Activated naive CD4-positive, alpha-beta T cell treated with anti-CD3 and anti-CD28 coated beads, Interleukin-2, amount 50 U/mL, for 24 hours (primary cell): ENCODE results near the gene SHROOM2.

Source experiments
- H3K27ac Mint-ChIP-seq: one replicate; pipeline ENCODE4 v1.8.0; 2021; ENCODE audit warnings: mild to moderate bottlenecking, mixed read lengths
- H3K27me3 Mint-ChIP-seq: one replicate; pipeline ENCODE4 v1.8.0; 2021; ENCODE audit warnings: mixed read lengths
- H3K36me3 Mint-ChIP-seq: one replicate; pipeline ENCODE4 v1.8.0; 2021; ENCODE audit warnings: mixed read lengths
- H3K4me1 Mint-ChIP-seq: one replicate; pipeline ENCODE4 v1.8.0; 2021; ENCODE audit warnings: mixed read lengths
- H3K4me3 Mint-ChIP-seq: one replicate; pipeline ENCODE4 v1.8.0; 2021; ENCODE audit warnings: mild to moderate bottlenecking, mixed read lengths
- H3K9me3 Mint-ChIP-seq: one replicate; pipeline ENCODE4 v1.8.0; 2021; ENCODE audit warnings: mixed read lengths

The SHROOM2 gene

DNA sequence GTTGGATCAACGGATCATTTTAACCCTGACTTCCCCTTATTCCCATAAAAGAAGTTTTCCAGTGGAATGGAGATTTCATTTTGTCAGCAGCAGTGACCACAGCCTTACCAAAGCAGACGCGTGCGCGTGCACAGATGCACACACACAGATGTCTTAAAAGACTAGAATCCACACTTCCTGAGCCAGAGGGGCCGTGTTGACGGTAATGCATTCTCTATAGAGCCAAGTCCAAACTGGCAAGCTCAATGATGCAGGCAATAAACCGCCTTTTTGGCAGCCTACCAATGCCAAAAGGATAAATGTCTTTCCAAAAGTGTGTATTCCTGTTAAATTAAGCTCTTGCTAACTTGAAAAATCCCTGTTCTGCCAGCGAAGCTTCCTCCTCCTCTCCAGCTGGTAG is 162.2 kb downstream of the SHROOM2 start:
- H3K9me3 Mint-ChIP-seq = no peaks in the 10 kb centered on the region
- H3K36me3 Mint-ChIP-seq = no peaks in the 10 kb centered on the region
- H3K27ac Mint-ChIP-seq = no peak overlapping the region
- H3K27me3 Mint-ChIP-seq = peaks cover 1% of the 10 kb centered on the region
- H3K4me1 Mint-ChIP-seq = no peaks in the 10 kb centered on the region
- no peak overlapping the region for H3K4me3 Mint-ChIP-seq

DNA sequence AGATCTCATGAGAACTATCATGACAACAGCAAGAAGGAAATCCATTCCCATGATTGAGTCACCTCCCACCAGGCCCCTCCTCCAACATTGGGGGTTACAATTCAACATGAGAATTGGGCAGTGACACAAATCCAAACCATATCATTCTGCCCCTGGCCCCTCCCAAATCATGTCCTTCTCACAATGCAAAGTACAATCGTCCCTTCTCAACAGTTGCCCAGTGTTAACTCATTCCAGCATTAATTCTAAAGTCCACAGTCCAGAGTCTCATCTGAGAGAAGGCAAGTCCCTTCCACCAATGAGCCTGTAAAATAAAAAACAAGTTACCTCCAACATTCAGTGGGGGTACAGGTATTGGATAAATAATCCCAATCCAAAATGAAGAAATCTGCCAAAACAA is 166.1 kb downstream of the SHROOM2 start:
- no peak overlapping the region for H3K4me3 Mint-ChIP-seq
- H3K36me3 Mint-ChIP-seq = no peaks in the 10 kb centered on the region
- H3K27ac Mint-ChIP-seq = no peak overlapping the region
- no peaks in the 10 kb centered on the region for H3K9me3 Mint-ChIP-seq
- peaks cover 1% of the 10 kb centered on the region for H3K27me3 Mint-ChIP-seq
- H3K4me1 Mint-ChIP-seq = no peaks in the 10 kb centered on the region

DNA sequence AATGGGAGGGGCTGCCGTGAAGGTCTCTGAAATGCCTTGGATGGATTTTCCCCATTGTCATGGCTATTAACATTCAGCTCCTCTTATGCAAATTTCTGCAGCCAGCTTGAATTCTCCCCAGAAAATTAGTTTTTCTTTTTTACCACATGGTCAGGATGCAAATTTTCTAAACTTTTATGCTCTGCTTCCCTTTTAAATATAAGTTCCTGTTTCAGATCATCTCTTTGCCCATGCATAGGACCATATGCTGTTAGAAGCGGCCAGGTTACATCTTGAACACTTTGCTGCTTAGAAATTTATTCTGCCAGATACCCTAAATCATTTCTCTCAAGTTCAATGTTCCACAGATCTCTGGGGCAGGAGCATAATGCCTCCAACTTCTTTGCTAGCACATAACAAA is 167.2 kb downstream of the SHROOM2 start:
- Mint-ChIP-seq H3K4me3 (no peak overlapping the region), H3K27me3 (peaks cover 3% of the 10 kb centered on the region), H3K36me3 (no peaks in the 10 kb centered on the region), H3K27ac (no peak overlapping the region), H3K4me1 (no peaks in the 10 kb centered on the region), H3K9me3 (no peaks in the 10 kb centered on the region)

DNA sequence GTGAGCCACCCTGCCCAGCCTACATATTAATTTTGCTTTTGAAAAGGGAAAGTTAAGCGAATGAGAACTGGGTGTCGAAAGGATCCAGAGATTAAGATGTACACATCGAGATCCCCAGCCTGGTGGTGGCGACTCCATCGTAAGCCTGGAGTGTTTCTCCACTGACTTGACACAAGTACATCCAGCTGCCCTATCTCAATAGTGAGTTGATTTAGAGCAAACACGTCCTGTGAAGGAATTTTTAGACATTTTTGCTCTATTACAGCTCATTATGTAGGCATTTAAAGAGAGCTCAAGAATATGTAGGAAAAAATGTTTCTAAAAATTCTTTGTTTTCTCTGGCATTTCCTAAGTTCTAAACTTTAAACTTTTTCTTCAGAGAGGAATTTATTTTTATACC is 169.3 kb downstream of the SHROOM2 start:
- H3K36me3 Mint-ChIP-seq = no peaks in the 10 kb centered on the region
- no peaks in the 10 kb centered on the region for H3K4me1 Mint-ChIP-seq
- H3K27ac Mint-ChIP-seq = no peak overlapping the region
- H3K4me3 Mint-ChIP-seq = no peak overlapping the region
- no peaks in the 10 kb centered on the region for H3K9me3 Mint-ChIP-seq
- H3K27me3 Mint-ChIP-seq = peaks cover 3% of the 10 kb centered on the region

DNA sequence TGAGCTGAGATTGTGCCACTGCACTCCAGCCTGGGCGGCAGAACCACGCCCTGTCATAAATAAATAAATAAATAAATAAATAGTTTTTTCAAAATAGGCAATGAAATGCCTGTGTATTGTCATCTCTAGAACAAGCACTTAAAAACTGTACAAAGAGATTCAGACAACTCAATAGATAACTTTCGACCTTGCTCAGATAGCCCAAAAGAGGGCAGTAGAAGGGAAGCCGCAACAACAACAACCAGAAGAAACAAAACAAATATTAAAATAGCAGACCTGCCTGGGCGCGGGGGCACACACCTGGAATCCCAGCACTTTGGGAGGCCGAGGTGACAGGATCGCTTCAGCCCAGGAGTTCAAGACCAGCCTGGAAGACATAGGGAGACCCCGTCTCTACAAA is 171.5 kb downstream of the SHROOM2 start:
- no peak overlapping the region for H3K27ac Mint-ChIP-seq
- no peaks in the 10 kb centered on the region for H3K9me3 Mint-ChIP-seq
- no peak overlapping the region for H3K4me3 Mint-ChIP-seq
- H3K4me1 Mint-ChIP-seq = no peaks in the 10 kb centered on the region
- H3K27me3 Mint-ChIP-seq = peaks cover 6% of the 10 kb centered on the region
- no peaks in the 10 kb centered on the region for H3K36me3 Mint-ChIP-seq

DNA sequence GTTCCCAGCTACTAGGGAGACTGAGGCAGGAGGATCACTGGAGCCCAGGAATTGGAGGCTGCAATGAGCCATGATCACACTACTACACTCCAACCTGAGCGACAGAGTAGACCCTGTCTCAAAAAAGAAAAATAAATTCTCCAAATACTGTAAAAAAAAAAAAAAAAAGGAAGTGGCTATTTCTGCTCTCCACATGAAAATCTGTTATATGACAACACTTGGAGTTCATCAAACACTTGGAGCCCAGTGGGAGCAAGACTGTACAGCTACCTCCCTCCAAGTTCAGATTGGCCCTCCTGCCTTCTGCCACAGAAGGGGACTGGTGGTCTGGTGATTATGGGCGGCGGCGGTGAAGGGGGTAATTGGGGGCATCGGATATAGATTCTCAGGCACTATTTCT is 172.0 kb downstream of the SHROOM2 start:
- no peaks in the 10 kb centered on the region for H3K4me1 Mint-ChIP-seq
- no peaks in the 10 kb centered on the region for H3K36me3 Mint-ChIP-seq
- no peak overlapping the region for H3K4me3 Mint-ChIP-seq
- peaks cover 6% of the 10 kb centered on the region for H3K27me3 Mint-ChIP-seq
- H3K27ac Mint-ChIP-seq = no peak overlapping the region
- no peaks in the 10 kb centered on the region for H3K9me3 Mint-ChIP-seq

DNA sequence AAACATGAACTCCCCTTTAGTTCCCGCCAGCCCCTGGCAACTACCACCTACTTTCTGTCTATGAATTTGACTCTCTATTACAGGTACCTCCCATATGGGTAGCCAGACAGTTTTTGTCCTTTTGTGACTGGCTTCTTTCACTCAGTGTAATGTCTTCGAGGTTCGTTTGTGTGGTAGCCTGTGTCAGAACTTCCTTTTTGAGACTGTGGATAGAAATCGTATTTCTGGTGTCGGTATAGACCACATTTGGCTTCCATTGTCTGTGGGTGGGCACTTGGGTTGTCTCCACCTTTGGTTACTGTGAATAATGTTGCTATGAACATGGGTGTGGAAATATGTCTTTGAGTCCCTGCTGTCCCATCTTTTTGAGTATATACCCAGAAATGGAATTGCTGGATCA is 175.5 kb downstream of the SHROOM2 start:
- Mint-ChIP-seq H3K27ac (no peak overlapping the region), H3K9me3 (no peaks in the 10 kb centered on the region), H3K36me3 (no peaks in the 10 kb centered on the region), H3K4me1 (no peaks in the 10 kb centered on the region), H3K27me3 (peaks cover 6% of the 10 kb centered on the region), H3K4me3 (no peak overlapping the region)

DNA sequence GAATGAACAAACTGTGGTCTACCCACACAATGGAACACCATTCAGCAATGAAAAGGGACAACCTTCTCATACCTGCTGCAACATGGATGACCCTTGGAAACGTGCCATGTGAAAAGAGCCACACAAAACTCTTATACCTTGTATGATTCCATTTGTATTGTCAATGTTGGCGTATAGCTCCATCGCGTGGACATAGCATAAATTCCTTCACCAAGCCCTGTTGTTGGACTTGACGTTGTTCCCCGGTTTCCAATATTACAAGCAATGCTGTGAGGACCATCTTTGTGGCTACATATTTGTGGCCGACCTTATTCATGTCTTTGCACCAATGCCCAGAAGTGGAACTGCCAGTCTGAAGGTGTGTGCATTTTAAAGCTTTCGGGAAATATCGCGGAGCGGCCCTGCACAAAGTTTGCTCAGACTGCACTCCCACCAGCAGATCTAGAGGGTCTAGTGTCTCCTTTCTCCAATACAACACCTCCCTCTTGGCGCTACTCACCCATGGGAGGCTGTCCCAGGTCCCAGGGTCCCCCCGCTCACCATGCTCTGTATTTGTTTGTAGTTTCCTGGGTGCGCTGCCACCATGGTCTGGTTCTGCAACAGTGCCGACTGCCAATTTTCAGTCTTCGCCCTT is 180.7 kb downstream of the SHROOM2 start, which contains the start of gene CLDN34:
Gene CLDN34, plus strand, starts transcription at position 584 of the 634 bp plus-strand sequence. Its CDS starts 0 bp downstream, at position 584.
- Mint-ChIP-seq H3K9me3 (no peaks in the 10 kb centered on the region), H3K27ac (no peak within 1 kb of the TSS), H3K4me3 (no peak within 1 kb of the TSS), H3K36me3 (no peaks in the 10 kb centered on the region), H3K4me1 (no peaks in the 10 kb centered on the region), H3K27me3 (no peaks in the 10 kb centered on the region)

DNA sequence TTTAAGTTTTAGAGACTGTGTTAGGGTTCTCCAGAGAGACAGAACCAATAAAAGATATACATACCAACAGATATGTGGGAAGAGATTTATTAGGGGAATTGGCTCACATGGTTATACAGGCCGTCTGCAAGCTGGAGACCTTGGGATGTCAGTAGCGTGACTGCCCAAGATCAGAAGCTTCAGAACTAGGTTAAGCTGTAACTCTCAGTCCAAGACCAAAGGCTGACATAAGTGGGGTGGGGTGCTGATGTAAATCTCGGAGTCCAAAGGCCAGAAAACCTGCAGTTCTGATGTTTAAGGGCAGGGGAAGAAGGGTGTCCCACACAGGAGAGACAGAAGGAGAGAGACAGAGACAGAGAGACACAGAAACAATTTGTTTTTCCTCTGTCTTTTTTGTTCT is 191.4 kb downstream of the SHROOM2 start:
- H3K36me3 Mint-ChIP-seq = no peaks in the 10 kb centered on the region
- no peak overlapping the region for H3K4me3 Mint-ChIP-seq
- H3K9me3 Mint-ChIP-seq = no peaks in the 10 kb centered on the region
- H3K27ac Mint-ChIP-seq = no peak overlapping the region
- H3K4me1 Mint-ChIP-seq = no peaks in the 10 kb centered on the region
- H3K27me3 Mint-ChIP-seq = no peaks in the 10 kb centered on the region

DNA sequence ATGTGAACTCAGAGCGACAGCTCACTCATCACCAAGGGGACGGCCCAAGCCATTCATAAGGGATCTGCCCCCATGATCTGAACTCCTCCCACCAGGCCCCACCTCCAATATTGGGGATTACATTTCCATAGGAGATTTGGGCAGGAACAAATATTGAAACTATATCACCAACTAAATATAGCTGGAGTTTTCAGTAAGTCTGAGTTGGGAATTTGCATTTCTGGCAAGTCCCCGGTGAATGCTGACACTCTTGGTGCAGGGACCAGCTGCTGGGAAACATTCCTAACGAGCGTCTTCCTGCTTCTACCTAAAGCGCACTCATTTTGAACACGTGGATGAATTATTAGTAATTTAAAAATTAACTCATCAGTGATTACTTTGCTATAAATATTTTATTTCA is 194.2 kb downstream of the SHROOM2 start:
- H3K27ac Mint-ChIP-seq = no peak overlapping the region
- no peaks in the 10 kb centered on the region for H3K9me3 Mint-ChIP-seq
- no peaks in the 10 kb centered on the region for H3K36me3 Mint-ChIP-seq
- no peaks in the 10 kb centered on the region for H3K27me3 Mint-ChIP-seq
- no peak overlapping the region for H3K4me3 Mint-ChIP-seq
- H3K4me1 Mint-ChIP-seq = no peaks in the 10 kb centered on the region

DNA sequence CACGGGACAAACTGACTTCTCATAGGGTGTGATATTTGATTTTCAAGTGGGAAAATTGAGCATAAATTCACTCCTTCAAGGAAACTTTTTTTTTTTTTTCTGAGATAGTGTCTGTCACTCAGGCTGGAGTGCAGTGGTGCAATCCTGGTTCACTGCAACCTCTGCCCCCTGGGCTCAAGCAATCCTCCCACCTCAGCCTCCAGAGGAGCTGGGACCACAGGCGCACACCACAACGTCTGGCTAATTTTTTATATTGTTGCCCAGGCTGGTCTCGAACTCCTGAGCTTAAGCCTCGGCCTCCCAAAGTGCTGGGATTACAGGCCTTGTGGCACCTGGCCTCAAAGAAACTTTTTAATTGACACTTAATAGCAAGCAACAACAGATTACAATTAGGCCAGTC is 194.7 kb downstream of the SHROOM2 start:
- no peak overlapping the region for H3K27ac Mint-ChIP-seq
- H3K36me3 Mint-ChIP-seq = no peaks in the 10 kb centered on the region
- no peaks in the 10 kb centered on the region for H3K27me3 Mint-ChIP-seq
- H3K4me3 Mint-ChIP-seq = no peak overlapping the region
- no peaks in the 10 kb centered on the region for H3K4me1 Mint-ChIP-seq
- no peaks in the 10 kb centered on the region for H3K9me3 Mint-ChIP-seq

DNA sequence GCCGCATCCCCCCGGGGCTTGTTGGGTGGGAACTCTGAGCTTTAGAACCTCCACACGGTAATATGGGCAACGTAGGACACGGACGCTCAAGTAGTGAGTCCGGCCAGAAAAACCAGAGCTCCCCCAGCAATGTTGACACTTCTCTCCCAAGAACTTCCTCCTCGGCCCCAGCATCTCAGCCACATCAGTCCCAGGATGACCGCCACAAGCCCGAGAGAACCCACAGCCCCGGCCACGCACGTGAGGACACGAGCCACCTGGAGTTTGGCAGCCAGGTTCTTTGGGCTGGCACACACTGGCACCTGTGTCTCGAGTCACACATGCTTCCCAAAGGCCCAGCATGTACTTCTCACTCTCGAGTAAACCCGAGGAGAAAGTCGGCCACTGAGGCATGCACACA is 197.2 kb downstream of the SHROOM2 start:
- Mint-ChIP-seq H3K36me3 (no peaks in the 10 kb centered on the region), H3K27ac (no peak overlapping the region), H3K4me3 (no peak overlapping the region), H3K9me3 (no peaks in the 10 kb centered on the region), H3K27me3 (no peaks in the 10 kb centered on the region), H3K4me1 (no peaks in the 10 kb centered on the region)

DNA sequence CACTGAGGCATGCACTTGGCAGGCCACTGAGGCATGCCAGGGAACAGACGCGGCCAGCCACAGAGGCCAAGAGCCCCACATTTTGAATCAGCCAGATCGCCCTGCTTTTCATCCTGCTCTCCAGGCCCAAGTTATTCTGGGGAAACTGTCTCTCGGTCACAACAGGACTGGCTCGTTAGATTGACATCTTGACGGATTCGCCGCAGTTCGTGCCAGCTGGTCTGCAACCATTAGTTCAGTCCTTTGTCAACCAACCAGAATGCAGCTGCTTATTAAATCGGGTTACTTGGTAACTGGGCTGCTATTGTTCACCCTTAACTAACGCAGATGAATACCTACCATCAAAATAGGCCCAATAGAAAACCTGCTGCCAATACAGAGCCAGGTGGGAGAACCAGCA is 197.6 kb downstream of the SHROOM2 start:
- Mint-ChIP-seq H3K9me3 (no peaks in the 10 kb centered on the region), H3K4me3 (no peak overlapping the region), H3K36me3 (no peaks in the 10 kb centered on the region), H3K27me3 (no peaks in the 10 kb centered on the region), H3K27ac (no peak overlapping the region), H3K4me1 (no peaks in the 10 kb centered on the region)

DNA sequence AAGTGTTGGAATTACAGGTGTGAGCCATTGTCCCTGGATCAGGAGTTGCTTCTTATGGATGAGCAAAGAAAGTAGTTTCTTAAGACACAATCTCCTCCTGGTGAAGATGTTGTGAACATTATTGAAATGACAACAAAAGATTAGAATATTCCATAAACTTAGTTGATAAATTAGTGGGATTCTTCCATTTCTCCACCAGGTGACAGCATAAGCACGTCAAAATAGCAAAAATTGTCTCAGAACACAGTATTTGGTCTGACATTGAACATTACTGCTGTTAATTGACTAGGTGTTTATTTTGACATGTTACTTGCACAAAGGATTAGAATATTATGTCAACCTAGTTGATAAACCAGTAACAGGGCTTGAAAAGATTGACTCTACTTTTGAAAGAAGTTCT is 202.5 kb downstream of the SHROOM2 start:
- no peak overlapping the region for H3K27ac Mint-ChIP-seq
- no peaks in the 10 kb centered on the region for H3K27me3 Mint-ChIP-seq
- H3K36me3 Mint-ChIP-seq = no peaks in the 10 kb centered on the region
- no peak overlapping the region for H3K4me3 Mint-ChIP-seq
- H3K4me1 Mint-ChIP-seq = no peaks in the 10 kb centered on the region
- H3K9me3 Mint-ChIP-seq = no peaks in the 10 kb centered on the region

DNA sequence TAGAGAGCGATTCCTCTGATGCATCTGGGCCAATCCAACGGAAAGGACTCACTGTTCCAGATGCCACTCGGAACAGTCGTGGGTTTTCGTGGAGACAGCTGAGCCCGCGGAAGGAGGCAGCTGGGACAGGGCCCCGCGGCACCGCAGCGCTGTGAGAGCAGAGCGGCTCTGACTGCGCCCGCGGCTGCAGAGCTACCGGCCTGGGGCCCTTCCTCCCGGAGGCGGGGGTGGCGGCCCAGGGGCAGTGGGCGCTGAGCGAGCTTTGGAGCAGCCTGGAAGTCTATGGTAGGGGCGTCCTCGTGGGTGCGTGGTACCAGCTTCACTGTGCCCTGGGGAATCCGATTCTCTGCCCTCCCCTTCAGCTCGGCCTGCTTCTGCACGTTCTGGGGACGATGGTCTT is 205.8 kb downstream of the SHROOM2 start:
- no peaks in the 10 kb centered on the region for H3K9me3 Mint-ChIP-seq
- no peak overlapping the region for H3K27ac Mint-ChIP-seq

DNA sequence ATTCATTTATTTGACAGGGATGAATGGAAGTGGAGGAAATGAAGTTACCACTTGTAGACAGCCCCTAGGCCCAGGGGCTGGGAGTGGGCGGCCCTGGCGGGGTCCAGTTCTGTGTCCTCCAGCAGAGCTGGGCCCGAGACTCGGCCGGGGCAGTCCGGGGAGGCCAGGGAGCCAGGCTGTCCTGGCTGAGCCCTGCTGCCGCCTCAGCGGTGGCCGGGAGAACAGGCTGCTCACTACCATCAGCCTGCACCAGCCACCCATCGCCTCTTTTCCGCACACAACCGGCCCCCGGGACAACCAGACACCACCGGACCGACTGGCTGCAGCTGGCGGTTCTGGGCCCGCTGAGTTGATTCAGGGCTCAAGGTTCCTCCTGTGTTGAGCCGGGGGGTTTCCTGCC is 206.5 kb downstream of the SHROOM2 start:
- H3K4me3 Mint-ChIP-seq = no peak overlapping the region
- peaks cover 4% of the 10 kb centered on the region for H3K4me1 Mint-ChIP-seq
- H3K36me3 Mint-ChIP-seq = no peaks in the 10 kb centered on the region
- no peaks in the 10 kb centered on the region for H3K27me3 Mint-ChIP-seq
- H3K9me3 Mint-ChIP-seq = no peaks in the 10 kb centered on the region
- no peak overlapping the region for H3K27ac Mint-ChIP-seq

More for the DNA sequence above, 205.8 kb downstream of the SHROOM2 start:
- Mint-ChIP-seq H3K36me3 (no peaks in the 10 kb centered on the region), H3K27me3 (no peaks in the 10 kb centered on the region), H3K4me1 (no peaks in the 10 kb centered on the region), H3K4me3 (no peak overlapping the region)

DNA sequence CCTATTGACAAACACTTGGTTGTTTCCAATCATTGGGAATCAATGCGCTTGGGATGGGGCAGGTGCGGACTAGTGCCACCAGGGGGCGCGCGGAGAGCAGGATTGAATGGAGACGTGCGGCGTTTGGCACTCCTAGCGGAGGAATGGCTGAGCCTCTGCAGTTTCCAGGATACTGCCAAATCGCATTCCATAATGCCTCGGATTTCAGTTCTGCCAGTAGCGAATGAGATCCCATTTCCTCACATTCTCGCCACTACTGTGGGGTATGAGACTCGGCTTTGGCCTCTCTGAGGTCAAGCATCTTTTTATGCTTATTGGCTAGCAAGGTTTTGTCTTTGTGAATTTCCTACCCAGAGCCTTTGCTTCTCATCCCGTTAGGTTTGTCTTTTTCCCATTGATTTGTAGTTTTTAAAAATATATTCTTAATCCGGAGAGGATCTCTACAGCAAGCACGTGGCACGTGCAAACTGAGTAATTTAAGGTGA is 209.7 kb downstream of the SHROOM2 start:
- no peak overlapping the region for H3K4me3 Mint-ChIP-seq
- no peaks in the 10 kb centered on the region for H3K36me3 Mint-ChIP-seq
- H3K9me3 Mint-ChIP-seq = no peaks in the 10 kb centered on the region
- peaks cover 6% of the 10 kb centered on the region for H3K4me1 Mint-ChIP-seq
- H3K27ac Mint-ChIP-seq = no peak overlapping the region
- H3K27me3 Mint-ChIP-seq = no peaks in the 10 kb centered on the region
